Adipocyte (in vitro differentiated cells): ENCODE data around the gene SLC25A11.
"Not testable (repeated sequence)": the region's sequence is repeated elsewhere in the genome, so short reads cannot be mapped to it uniquely, and the experiment has no call there.

ENCODE experiments used
- DNase-seq: peaks from one replicate; pipeline ENCODE4 v3.0.0-alpha.2; 2015; ENCODE audit warnings: low read depth
- H3K27me3 ChIP-seq: replicated peaks from 2 replicates; pipeline ENCODE4 v1.7.0; 2013; ENCODE audit warnings: mild to moderate bottlenecking, low read length, moderate library complexity; ENCODE audit not compliant: control insufficient read depth, insufficient read depth
- H3K36me3 ChIP-seq: 2 replicates; pipeline ENCODE4 v1.7.0; 2013; ENCODE audit warnings: low read length, mild to moderate bottlenecking, moderate library complexity; ENCODE audit not compliant: control insufficient read depth, insufficient read depth, severe bottlenecking
- H3K4me1 ChIP-seq: 2 replicates; pipeline ENCODE4 v1.7.0; 2013; ENCODE audit warnings: mild to moderate bottlenecking, low read length, moderate library complexity; ENCODE audit not compliant: control insufficient read depth, insufficient read depth
- H3K4me3 ChIP-seq: 2 replicates; pipeline ENCODE4 v1.7.0; 2013; ENCODE audit warnings: mild to moderate bottlenecking, low read length, moderate library complexity
- H3K9ac ChIP-seq: 2 replicates; pipeline ENCODE4 v1.7.0; 2013; ENCODE audit warnings: mild to moderate bottlenecking, low read length, moderate library complexity
- H3K9me3 ChIP-seq: 2 replicates; pipeline ENCODE4 v1.7.0; 2013; ENCODE audit warnings: mild to moderate bottlenecking, low read length, moderate library complexity; ENCODE audit not compliant: control insufficient read depth

Gene SLC25A11

DNA sequence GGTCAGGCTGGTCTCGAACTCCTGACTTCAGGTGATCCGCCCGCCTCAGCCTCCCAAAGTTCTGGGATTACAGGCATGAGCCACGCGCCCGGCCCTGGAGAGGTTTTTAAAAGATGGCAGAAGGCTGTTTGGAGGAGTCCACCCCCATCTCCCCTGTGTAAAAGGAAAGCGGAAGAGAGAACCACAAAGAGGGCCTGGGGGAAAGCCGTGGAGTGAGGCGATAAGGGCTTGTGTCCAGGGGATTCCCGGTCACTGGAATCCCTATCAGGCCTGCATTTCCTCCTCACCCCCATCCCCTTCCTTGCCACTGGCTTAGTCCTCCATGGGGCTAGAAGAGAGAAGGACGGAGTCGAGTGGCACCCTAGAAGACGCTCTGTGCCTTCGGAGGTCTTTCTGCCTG is 7.9 kb downstream of the SLC25A11 start, which contains the start of gene GP1BA:
Gene GP1BA, plus strand, starts transcription at position 315 of the 400 bp plus-strand sequence. CDS start 328 bp downstream, outside the sequence.
- peaks cover 13% of the 10 kb centered on the region for H3K36me3 ChIP-seq
- H3K4me1 ChIP-seq: peaks cover 8% of the 10 kb centered on the region
- H3K9me3 ChIP-seq: no peaks in the 10 kb centered on the region
- H3K9ac ChIP-seq: no peak within 1 kb of the TSS
- no peaks in the 10 kb centered on the region for H3K27me3 ChIP-seq
- no peak within 1 kb of the TSS for H3K4me3 ChIP-seq
- no peak for DNase-seq

DNA sequence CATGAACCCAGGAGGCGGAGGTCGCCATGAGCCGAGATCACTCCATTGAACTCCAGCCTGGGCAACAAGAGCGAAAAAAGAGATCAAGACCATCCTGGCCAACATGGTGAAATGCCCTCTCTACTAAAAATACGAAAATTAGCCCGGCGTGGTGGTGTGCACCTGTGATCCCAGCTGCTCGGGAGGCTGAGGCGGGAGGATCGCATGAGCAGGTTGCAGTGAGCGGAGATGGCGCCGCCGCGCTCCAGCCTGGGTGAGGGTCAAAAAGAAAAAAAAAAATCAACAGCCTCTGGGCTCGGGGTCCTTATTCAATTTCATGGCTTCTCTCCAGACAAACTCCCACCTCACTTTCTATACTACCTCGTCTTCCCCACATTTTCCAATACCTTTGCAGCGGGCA is 11.0 kb downstream of the SLC25A11 start:
- Histone ChIP-seq H3K4me1 (peaks cover under 1% of the 10 kb centered on the region), H3K9me3 (no peaks in the 10 kb centered on the region), H3K4me3 (no peak overlapping the region), H3K27me3 (no peaks in the 10 kb centered on the region), H3K36me3 (no peaks in the 10 kb centered on the region), H3K9ac (no peak overlapping the region)
- no peak for DNase-seq

DNA sequence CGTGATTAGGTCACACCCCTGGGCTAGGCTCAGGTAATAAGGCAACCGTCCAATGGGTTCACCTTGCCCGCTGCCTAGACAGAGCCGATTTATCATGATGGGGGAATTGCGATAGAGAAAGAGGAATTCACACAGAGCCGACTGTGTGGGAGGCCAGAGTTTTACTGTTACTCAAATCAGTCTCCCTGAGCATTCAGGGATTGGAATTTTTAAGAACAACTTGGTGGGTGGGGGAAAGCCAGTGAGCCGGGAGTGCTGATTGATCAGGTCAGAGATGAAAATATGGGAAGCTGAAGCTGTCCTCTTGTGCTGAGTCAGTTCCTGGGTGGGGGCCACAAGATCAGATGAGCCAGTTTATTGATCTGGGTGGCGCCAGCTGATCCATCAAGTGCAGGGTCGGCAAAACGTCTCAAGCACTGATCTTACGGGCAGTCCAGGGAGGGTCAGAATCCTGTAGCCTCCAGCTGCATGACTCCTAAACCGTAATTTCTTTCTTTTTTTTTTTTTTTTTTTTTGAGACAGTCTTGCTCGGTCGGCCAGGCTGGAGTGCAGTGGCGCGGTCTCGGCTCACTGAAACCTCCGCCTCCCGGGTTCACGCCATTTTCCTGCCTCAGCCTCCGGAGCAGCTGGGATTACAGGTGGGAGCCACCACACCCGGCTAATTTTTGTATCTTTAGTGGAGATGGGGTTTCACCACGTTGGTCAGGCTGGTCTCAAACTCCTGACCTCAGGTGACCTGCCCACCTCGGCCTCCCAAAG is 13.1 kb downstream of the SLC25A11 start:
- not testable (repeated sequence) for H3K4me1 ChIP-seq, H3K36me3 ChIP-seq, H3K27me3 ChIP-seq, H3K4me3 ChIP-seq, H3K9ac ChIP-seq, DNase-seq, H3K9me3 ChIP-seq

DNA sequence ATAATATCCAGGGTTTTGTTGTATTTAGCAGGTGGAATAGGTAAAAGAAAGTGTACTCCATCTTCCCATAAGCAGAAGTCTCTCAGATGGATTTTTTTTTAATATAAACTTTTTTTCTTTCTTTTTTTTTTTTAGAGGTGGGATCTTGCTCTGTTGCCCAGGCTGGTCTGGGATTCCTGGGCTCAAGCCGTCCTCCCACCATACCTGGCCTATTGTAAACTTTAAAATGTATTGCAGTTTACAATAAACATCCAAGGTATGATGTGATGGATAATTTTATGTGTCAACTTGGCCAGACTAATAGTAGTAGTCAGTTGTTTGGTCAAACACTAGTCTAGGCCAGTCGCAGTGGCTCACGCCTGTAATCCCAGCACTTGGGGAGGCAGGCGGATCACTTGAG is 18.5 kb downstream of the SLC25A11 start:
- no peaks in the 10 kb centered on the region for H3K27me3 ChIP-seq
- no peaks in the 10 kb centered on the region for H3K36me3 ChIP-seq
- no peak overlapping the region for H3K4me3 ChIP-seq
- no peak overlapping the region for H3K9ac ChIP-seq
- no peaks in the 10 kb centered on the region for H3K9me3 ChIP-seq
- H3K4me1 ChIP-seq: peaks cover 20% of the 10 kb centered on the region
- no peak for DNase-seq

DNA sequence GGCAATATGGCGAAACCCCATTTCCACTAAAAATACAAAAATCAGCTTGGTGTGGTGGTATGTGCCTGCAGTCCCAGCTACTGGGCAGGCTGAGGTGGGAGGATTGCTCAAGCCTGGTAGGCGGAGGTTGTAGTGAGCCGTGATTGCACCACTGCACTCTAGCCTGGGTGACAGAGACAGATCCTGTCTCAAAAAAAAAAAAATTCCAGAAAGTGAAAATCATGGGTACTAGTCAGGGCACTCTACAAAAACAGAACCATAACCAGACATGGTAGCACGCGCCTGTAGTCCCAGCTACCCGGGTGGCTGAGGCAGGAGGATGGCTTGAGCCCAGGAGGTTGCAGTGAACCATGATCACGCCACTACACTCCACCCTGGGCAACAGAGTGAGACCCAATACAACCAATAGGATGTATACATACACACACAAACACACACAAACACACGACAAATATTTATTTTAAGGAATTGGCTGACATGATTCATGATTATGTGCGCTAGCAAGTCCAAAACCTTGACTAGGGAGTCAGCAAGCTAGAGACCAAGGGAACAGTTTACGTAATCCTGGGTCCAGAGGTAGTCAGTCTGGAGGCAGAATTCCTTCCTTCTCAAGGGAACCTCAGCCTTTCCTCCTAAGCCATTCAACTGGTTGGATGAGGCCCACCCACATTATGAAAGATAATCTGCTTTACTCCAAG is 19.3 kb downstream of the SLC25A11 start:
- DNase-seq: peak; percentile 62
- H3K9ac ChIP-seq: peak overlapping the region; percentile 30
- no peaks in the 10 kb centered on the region for H3K36me3 ChIP-seq
- no peaks in the 10 kb centered on the region for H3K27me3 ChIP-seq
- H3K9me3 ChIP-seq: no peaks in the 10 kb centered on the region
- H3K4me1 ChIP-seq: peaks cover 20% of the 10 kb centered on the region
- peak overlapping the region; percentile 62 for H3K4me3 ChIP-seq

DNA sequence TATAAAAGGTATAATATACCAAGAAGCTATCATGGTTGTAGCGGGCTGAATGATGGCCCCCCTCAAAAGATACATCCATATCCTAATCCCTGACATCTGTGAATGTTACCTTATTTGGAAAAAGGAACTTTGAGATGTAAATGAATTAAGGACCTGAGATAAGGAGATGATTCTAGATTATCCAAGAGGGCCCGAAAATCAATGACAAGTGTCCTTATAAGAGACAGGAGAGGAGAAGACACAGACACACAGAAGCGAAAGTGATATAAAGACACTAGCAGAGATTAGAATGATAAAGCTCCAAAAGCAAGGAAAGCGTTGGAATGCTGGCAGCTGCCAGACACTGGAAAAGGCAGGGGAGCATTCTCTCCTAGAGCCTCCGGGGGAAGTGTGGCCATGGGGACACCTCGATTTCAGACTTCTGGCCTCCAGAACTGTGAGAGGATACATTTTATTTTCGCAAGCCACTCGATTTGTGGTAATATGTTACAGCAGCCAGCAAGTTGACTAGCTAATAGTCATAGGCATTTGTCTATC is 20.3 kb downstream of the SLC25A11 start:
- no peak for DNase-seq
- peak overlapping the region; percentile 35 for H3K4me3 ChIP-seq
- no peaks in the 10 kb centered on the region for H3K9me3 ChIP-seq

DNA sequence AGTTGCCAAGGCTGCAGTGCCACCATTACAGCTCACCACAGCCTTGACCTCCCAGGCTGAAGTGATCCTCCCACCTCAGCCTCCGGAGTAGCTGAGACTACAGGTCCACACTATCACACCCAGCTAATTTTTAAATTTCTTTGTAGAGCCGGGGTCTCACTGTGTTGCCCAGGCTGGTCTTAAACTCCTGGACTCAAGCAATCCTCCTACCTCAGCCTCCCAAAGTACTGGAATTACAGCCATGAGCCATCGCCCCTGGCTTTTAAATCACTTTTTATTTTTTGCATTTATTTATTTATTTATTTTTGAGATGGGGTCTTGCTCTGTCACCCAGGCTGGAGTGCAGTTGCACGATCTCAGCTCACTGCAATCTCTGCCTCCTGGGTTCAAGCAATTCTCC is 25.3 kb downstream of the SLC25A11 start:
- not testable (repeated sequence) for H3K27me3 ChIP-seq, H3K9ac ChIP-seq, DNase-seq, H3K9me3 ChIP-seq, H3K4me3 ChIP-seq, H3K4me1 ChIP-seq, H3K36me3 ChIP-seq

More for the DNA sequence above, 20.3 kb downstream of the SLC25A11 start:
- Histone ChIP-seq H3K27me3 (no peaks in the 10 kb centered on the region), H3K4me1 (peaks cover 20% of the 10 kb centered on the region), H3K36me3 (no peaks in the 10 kb centered on the region), H3K9ac (peak overlapping the region; percentile 59)

DNA sequence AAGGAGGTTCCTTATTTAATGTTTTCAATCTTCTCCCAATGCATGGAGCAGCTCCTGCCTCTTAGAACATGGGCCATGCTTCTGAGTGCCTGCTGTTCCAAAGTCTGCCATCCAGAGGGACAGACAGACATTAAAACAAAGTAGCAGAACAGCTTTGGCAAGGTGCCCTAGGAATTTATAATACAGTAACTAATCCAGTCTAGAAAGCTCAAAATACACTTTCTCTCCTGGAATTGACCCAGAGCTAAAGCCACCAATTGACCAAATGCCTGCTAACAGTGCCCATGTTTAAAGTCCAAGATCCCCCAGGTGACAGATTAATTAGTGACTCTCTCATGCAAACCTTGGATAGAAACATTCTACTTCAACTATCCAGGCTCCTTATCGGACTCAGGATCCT is 25.9 kb downstream of the SLC25A11 start:
- Histone ChIP-seq H3K9me3 (no peaks in the 10 kb centered on the region), H3K4me3 (no peak overlapping the region), H3K4me1 (peaks cover 8% of the 10 kb centered on the region), H3K9ac (no peak overlapping the region), H3K27me3 (no peaks in the 10 kb centered on the region), H3K36me3 (no peaks in the 10 kb centered on the region)
- DNase-seq: peak; percentile 27

DNA sequence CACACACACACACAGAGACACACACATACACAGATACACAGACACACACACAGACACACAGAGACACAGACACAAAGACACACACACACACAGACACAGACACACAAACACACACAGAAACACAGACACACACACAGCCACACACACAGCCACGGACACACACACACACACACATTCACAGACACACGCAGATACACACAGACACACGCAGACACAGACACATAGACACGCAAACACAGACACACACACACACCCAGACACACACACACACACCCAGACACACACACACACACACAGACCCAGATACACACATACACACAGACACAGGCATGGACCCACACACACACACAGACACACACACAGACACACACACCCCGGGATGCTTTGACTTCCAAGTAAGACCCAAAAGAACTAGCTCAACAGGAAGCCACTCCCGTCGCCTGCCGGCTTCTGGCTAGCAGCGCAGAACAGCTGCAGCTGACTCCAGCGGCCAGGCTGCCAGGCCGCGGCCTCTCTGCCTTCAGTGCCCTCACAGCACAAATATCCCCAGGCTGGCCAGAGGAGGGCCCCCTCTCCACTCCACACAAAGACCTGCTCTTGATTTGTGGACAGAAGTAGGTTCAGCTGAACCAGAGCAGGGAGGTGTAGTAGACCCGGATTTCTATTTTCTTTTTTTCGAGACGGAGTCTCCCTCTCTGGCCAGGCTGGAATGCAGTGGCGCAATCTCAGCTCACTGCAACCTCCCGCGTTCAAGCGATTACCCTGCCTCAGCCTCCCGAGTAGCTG is 30.9 kb downstream of the SLC25A11 start:
- peak; percentile 89 for DNase-seq
- Histone ChIP-seq H3K4me3 (no peak overlapping the region), H3K36me3 (no peaks in the 10 kb centered on the region), H3K9me3 (no peaks in the 10 kb centered on the region), H3K9ac (peak overlapping the region; percentile 70), H3K27me3 (peaks cover 10% of the 10 kb centered on the region), H3K4me1 (peaks cover 14% of the 10 kb centered on the region)

DNA sequence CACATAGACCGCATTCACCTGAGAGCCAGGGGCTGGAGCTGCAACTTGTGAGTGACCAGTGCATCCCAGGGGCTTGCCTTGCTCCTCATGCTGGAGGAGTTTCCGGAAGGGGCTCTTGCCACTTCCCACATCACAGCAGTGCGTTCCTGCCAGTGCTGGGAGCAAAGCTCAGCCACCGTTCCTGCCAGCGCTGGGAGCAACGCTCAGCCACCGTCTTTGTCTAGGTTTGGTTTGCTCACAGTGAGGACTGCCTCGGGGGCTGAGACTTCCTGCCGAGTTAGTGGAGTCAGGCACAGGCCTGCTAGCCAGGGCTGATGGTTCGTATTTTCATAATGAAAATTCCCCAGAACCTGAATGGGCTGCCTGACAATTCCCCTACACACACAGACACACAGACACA is 31.5 kb downstream of the SLC25A11 start:
- no peak for DNase-seq
- Histone ChIP-seq H3K4me1 (peaks cover 13% of the 10 kb centered on the region), H3K4me3 (no peak overlapping the region), H3K9me3 (no peaks in the 10 kb centered on the region), H3K9ac (peak overlapping the region; percentile 70), H3K27me3 (peaks cover 10% of the 10 kb centered on the region), H3K36me3 (no peaks in the 10 kb centered on the region)

DNA sequence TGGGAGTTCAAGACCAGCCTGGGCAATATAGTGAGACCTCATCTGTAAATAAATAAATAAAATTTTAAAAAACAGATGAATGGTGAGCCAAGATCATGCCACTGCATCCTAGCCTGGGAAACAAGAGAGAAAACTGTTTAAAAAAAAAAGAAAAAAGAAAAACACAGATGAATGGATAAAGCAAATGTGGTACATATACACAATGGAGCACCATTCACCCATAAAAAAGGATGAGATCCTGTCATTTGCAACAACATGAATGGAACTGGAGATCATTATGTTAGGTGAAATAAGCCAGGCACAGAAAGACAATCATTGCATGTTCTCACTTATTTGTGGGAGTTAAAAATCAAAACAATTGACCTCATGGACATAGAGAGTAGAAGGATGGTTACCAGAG is 33.2 kb downstream of the SLC25A11 start:
- H3K4me3 ChIP-seq, H3K9ac ChIP-seq, DNase-seq, H3K9me3 ChIP-seq, H3K36me3 ChIP-seq: not testable (repeated sequence)
- Histone ChIP-seq H3K27me3 (peaks cover 10% of the 10 kb centered on the region), H3K4me1 (peaks cover 13% of the 10 kb centered on the region)
